Iris pigment epithelial cell (primary cell): ENCODE measurements around the gene WDR59.
"Not testable (repeated sequence)": the region's sequence is repeated elsewhere in the genome, so short reads cannot be mapped to it uniquely, and the experiment has no call there.

Source experiments
- DNase-seq: peaks from one replicate; pipeline ENCODE4 v3.0.0-alpha.2; 2011; ENCODE audit warnings: low read depth

The WDR59 gene, protein sequence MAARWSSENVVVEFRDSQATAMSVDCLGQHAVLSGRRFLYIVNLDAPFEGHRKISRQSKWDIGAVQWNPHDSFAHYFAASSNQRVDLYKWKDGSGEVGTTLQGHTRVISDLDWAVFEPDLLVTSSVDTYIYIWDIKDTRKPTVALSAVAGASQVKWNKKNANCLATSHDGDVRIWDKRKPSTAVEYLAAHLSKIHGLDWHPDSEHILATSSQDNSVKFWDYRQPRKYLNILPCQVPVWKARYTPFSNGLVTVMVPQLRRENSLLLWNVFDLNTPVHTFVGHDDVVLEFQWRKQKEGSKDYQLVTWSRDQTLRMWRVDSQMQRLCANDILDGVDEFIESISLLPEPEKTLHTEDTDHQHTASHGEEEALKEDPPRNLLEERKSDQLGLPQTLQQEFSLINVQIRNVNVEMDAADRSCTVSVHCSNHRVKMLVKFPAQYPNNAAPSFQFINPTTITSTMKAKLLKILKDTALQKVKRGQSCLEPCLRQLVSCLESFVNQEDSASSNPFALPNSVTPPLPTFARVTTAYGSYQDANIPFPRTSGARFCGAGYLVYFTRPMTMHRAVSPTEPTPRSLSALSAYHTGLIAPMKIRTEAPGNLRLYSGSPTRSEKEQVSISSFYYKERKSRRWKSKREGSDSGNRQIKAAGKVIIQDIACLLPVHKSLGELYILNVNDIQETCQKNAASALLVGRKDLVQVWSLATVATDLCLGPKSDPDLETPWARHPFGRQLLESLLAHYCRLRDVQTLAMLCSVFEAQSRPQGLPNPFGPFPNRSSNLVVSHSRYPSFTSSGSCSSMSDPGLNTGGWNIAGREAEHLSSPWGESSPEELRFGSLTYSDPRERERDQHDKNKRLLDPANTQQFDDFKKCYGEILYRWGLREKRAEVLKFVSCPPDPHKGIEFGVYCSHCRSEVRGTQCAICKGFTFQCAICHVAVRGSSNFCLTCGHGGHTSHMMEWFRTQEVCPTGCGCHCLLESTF

DNA sequence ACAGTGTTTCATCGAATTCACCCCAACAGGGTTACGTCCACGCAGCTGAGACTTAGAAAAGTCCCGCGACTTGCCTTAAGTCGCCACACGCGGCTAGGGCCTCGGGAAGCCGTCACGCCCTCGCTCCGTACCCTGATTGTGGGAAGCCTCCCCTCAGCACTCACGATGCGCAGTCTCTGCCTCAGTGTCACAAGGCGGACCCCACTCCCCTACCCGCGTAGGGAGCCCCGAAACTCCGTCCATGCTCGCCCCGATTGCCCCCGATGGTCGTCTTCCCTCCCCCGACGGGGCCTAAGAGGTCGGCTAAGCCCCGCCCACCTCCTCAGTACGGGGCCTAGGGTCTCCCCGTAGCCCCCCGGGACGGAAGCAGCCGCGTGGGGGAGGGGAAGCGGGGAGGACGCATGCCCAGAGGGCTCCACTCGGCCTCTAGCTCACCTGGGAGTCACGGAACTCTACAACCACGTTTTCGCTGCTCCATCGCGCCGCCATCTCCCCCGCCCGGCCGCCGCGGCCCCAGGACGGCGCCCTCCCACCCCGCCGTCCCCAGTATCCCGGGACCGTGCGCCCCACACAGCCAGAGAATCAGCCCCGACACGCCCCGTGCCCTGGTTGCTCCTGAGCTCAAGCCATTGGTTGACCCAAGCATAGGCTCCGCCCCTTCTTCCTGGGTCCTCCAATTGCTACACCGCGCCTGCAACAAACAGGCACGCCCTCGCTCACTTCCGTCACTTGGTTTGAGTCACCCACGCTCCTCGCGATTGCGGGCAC, at the start of gene WDR59:
WDR59 (minus strand) TSS at position 595 of the 768 bp plus-strand sequence; CDS start at position 489, 106 bp downstream.
- peak; percentile 99 for DNase-seq

DNA sequence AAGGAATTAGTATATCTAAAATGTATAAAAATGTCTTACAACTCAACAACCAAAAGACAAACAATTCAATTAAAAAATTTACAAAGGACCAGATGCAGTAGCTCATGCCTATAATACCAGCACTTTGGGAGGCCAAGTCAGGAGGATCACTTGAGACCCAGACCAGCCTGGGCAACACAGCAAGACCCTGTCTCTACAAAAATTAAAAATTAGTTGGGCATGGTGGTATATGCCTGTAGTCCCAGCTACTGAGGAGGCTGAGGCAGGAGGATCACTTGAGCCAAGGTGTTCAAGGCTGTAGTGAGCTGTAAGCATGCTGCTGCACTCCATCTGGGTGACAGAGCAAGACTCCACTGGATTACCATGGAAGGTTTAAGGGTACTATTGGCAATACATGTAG, 47.7 kb upstream of the WDR59 start:
- DNase-seq, result no peak

DNA sequence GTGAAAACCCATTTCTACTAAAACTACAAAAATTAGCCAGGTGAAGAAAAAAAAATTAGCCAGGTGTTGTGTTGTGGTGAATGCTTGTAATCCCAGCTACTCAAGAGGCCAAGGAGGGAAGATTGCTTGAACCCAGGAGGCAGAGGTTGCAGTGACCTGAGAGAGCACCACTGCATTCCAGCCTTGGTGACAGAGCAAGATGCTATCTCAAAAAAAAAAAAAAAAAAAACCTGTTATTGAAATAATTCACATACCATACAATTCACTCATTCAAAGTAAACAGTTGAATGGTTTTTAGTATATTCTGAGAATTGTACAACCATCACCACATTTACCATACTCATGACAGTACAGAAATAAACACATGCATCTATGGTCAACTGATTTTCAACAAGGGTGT, 44.9 kb upstream of the WDR59 start:
- DNase-seq, result peak; percentile 88

DNA sequence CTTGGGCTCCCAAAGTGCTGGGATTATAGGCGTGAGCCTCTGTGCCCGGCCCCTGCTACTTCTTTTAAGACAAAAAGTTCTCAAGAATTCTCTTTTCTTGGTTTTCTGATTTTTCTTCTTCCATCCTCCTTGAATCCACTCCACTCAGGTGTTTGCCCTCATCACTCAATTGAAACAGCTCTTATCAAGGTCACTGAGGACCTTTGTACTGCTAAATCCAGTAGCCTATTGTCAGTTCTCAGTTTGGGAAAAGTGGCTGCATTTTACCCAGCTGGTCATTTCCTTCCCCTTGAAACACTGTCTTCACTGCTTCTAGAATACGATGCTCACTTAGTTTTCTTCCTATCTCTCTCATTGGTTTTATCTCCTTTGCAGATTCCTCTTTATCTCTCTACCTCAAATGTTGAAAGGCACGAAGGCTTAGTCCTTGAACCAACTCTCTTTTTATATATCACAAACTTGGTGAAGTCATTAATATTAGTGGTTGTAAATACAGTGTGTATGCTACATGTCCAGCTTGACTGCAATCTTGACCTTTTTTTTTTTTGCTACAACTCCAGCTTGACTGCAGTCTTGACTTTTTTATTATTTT, 43.7 kb upstream of the WDR59 start:
- DNase-seq, result no peak

DNA sequence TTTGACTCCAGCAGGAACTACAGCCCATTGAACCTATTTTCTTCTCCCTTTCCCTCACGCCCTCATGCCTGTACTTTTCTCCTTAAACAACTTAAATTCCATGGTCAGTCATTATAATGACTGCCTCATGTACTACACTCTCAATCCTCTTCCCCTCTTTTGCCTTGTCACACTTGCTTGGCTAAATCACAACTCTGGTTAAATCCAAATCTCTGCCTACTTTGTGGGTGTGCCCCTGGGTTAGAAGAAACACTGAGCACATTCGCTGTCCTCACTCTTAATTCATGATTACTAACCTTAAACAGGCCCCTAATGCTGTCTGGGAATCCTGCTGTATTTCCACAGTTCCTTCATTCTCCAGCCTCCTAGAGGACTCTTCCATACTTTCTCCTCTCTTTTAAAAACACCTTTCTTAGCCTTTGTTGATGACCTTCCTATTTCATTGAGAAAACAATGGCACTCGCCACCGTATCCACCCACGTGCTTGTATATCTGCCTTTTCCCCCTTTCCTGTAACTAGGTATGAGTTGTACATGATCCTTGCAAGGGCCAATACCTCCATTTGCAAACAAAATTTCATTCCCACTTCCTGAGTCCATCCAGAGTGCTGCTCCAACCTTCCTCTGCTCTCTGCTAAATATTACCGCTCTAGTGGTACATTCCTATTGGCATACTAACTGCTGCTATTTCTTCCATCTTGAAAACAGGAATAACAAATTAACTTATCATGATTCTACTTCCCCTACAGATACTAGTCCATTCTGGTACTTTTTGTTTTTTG, 42.8 kb upstream of the WDR59 start:
- no peak for DNase-seq

DNA sequence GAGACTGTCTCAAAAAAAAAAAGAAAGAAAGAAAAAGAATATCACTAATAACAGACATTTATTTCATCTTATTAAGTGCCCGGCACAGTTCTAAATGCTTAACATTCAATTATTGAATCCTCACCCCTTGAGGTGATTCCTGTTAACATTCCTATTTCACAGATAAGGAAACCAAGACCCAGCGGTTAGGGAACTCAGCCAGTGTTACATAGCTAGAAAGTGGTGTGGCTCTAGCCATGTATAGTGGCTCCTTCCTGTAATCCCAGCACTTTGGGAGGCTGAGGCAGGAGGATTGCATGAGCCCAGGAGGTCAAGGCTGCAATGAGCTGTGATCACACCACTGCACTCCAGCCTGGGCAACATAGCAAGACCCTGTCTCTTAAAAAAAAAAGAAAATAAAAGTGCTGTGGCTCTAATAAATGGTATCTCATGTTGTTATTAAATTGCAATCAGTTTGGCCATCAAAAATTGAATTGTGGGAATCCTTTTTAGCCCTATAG, 42.0 kb upstream of the WDR59 start:
- DNase-seq, result peak; percentile 61

DNA sequence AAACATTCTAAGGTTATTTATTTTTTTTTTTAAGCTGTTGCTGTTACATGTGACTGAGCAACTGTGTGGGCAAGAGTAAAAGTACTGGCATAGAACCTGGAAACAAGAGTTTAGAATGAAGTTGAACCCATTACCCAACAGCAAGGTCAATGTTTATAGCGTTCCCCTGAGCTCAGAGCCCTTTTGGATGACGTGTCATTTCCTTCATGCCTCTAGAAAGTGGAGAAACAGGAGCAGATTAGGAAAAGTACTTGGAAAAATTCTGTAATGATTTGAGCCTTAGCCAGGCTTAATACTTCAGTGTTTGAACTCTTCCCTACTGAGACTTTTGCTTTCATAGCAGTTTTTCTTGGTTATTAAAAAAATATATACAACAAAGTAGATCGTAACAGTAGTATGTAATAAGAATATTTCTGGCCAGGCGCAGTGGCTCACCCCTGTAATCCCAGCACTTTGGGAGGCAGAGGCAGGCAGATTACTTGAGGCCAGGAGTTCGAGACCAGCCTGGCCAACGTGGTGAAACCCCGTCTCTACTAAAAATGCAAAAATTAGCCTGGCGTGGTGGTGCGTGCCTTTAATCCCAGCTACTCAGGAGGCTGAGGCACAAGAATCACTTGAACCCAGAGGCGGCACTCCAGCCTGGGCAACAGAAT, 41.4 kb upstream of the WDR59 start:
- DNase-seq, result peak; percentile 95

DNA sequence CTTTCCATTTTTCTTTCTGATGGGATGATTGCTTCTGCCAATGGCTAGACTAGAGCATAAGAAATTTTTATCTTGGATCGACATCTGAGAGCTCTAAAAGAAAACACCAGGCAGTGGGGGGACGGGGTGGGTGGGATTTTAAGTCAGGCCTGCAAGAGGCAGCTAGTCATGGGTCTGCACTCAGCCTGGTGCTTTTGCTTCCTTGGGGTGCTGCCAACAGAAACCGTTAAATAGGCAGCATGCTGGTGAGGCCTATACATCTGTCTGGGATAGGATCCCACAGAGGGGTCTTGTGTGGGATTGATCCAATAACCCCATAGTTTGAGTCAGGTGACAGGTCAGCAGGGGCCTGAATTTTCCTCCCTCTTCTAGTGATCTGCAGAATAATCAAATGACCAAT, 40.8 kb upstream of the WDR59 start:
- DNase-seq, result peak; percentile 73

DNA sequence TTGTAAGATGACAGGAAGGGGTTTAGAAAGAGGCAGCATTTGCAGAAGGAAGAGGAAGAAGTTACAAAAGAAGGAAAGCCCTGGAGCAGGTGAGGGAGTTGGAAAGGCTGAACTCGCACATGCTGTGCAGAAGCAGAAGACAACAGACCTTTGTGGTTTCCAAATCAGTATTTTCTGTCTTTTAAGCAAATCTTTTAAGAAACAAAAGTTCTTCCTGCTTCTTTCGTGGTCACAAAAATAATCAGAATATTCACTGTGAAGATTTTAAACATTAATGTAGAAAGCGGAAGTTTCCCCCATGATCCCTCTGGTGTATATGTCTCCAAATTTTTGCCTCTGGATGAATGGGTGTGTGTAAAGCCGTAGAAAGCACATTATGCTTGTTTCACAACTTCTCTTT, 39.7 kb upstream of the WDR59 start:
- no peak for DNase-seq

DNA sequence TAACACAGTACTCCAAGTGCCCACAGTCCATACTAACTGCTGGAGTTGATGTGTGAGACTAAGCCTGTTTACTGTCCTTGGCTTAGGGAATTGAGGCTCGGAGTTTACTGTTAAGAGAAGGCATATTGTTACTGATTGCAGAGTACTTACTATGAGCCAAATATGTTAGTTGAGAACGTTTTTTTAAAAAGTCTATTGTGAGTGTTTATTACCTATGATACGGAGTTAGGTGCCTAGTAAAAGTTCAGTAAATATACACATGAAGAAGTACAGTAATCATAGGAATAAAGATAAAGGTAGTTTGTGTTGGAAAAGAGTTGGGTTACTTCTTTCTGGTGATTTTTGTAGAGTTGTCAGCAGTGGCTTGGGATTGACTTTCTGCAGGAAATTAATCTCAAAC, 39.3 kb upstream of the WDR59 start:
- DNase-seq, result no peak

DNA sequence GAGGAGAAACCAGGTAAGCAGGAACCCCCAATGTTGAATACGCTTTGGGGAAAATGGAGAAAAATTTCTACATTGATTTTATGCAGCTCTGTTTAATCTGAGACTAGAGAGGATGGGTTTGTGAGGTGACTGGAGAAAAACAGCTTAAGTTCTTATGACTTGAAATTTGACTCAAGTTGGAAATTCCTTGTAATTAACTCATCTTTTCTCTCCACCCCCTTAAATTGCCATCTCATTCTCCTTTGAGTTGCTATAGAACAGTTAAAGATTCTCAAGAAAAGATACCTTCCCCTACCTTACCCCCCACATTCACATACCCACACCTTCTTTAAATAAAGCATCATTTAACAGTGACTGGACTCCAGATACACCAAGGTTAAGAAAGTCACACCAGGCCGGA, 38.1 kb upstream of the WDR59 start:
- DNase-seq, result peak; percentile 79

DNA sequence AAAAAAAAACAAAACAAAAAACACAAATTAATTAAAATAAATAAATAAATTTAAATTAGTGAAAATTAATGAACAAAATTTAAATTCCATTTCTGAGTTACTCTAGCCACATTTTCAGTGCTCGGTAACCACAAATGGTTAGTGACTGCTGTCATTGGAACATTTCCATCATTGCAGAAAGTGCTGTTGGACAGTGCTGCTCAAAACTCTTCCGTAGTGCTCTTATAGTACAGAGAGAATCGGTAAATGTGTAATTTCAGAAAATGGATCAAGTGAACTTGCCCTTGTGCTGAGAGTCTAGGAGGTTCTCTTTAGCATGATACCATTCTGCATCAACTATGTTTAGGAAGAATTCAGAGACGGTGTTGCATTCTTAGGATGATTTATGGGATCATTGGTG, 37.6 kb upstream of the WDR59 start:
- DNase-seq, result no peak

DNA sequence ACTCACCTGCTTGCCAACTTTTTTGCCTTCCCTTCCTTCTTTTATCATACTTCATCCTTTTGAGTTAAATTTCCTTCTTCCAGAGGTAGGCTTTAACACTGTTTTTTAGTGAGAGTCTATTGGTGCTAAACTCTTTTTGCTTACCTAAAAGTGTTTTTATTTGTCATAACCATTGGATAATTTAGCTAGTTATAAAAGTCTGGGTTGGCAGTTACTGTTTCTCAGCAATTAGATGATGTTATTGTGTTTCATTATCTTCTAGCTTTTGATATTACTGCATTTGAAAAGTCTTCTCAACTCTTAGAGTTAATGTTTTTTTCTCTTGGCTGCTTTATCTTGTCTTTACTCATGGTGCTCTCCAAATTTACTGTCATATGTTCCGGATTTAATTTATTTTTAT, 36.5 kb upstream of the WDR59 start:
- DNase-seq, result no peak

DNA sequence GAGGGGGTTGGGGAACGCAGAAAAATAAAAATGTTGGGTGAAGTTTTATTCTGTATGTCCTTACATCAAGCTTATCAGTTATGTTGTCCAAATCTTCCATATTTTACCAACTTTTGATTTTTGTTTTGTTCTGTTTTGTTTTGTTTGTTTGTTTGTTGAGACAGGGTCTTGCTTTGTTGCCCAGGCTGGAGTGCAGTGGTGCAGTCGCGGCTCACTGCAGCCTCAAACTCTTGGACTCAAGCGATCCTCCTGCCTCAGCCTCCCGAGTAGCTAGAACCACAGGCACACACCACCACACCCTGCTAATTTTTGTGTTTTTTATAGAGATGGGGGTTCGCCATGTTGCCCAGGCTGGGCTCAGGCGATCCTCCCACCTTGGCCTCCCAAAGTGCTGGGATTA, 34.7 kb upstream of the WDR59 start:
- no peak for DNase-seq

DNA sequence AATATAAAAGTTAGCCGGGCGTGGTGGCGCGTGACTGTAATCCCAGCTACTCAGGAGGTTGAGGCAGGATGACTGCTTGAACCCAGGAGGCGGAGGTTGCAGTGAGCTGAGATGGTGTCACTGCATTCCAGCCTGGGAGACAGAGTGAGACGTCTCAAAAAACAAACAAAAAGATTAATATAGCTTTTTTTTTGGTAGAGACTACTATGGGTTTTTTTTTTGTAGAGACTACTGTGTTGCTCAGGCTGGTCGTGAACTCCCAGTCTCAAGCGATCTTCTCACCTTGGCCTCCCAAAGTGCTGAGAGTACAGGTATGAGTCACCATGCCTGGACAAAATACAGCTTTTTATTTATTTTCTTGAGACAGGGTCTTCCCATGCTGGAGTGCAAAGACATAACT, 34.1 kb upstream of the WDR59 start:
- DNase-seq, result peak; percentile 81

DNA sequence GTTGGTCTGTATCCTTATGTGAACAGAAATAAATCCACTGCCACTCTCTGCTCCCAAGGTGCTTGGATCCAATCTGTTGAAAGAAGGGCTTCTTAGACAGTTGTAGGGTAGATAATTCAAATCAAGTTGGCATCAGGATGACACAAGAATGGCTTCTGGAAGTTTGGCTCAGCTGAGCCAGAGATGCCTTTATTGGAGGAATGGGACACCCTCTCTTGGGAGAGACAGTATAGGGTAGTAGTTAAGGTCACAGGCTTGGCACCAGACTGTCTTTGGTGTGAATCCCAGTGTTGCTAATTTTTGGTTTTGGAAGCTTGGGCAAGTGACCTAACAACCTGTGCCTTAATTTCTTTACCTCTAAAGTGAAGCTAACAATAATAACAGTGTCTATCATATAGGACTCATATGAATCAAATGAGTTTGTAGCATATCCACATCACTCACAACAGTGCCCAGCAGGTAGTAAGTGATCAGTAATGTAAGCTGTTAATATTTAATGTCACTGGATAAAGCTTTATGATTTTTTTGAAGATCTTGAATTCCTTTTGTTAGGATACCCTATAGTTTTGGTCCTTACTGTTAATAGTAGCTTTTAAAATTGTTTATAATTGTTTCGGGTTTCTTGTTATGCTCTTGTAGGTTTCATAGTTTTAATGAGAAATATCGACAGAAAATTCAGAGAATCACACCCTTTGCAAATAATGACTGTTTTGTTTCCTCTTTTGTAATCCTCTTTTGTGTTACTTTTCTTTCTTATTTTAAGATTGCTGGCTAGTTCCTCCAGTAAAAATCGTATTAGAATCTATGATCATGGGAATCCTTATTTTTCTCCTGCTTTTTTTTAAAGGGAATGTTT, 33.0 kb upstream of the WDR59 start:
- no peak for DNase-seq

DNA sequence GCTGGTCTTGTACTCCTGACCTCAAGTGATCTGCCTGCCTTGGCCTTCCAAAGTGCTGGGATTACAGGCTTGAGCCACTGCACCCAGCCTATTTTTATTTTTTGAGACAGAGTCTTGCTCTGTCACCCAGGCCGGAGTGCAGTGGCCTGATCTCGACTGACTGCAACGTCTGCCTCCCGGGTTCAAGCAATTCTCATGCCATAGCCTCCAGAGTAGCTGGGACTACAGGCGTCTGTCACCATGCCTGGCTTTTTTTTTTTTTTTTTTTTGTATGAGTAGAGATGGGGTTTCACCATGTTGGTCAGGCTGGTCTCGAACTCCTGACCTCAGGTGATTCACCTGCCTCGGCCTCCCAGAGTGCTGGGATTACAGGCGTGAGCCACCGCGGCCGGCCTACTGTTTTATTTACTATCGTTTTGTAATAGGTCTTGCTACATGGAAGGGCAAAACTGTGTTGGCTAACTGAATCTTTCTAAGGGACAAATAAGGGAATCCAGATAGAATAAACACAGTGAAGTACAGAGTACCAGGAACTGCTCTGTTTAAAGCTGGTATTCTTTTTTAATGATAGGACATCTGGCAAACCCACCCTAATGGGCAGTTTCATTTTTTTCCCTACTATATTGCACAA, 31.6 kb upstream of the WDR59 start:
- peak; percentile 56 for DNase-seq

DNA sequence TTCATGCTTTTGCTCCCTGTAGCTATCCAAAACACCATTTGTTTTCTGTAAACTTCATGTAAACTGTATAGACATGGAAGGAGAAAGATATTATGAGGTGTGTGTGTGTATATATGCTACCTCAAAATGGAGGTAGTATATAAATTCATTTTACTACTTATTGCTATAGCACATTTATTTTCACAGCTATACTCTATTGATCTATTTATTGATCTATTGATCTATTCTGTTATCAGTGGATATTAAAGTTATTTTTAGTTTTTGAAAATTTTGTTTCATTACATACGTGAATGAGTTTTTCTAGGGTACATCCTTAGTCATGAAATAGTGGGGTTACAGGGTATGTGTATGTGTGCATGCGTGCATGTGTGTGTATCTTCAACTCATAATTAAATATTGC, 29.4 kb upstream of the WDR59 start:
- no peak for DNase-seq

DNA sequence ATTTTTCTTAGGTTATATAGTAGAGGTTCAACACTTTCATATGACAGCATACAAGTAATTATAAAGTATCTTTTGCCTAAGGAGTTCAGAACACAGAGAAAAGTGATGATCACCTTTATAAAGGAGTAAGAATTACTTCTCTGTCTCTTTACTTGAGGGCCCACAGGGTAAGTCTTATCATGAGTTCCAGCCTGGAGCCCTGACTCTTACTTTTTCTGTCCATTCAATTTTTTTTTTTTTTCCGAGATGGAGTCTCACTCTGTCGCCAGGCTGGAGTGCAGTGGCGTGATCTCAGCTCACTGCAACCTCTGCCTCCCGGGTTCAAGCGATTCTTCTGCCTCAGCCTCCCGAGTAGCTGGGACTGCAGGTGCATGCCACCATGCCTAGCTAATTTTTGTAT, 28.2 kb upstream of the WDR59 start:
- DNase-seq, result not testable (repeated sequence)
